Measurements from ENCODE around the gene PHF11. TPM values are rescaled to one million over a fixed set of nuclear protein-coding genes. Genes with fewer than 3 reads are reported as not detected.
A peak's percentile ranks its signal among the peaks of the same experiment; 100 is the strongest.

The PHF11 gene
- total and polyA plus RNA-seq, 2 donors (not counting 3 experiments of a cell fraction or from before 2014, with no cell fraction given): 12.9 to 32.4 TPM

GRCh38 chr13:49456156-49456555, 39.6 kb upstream of the PHF11 start:
- Histone ChIP-seq H3K4me1 (ENCODE audit: control insufficient read depth, extremely low read depth, insufficient read depth, low read length) (peaks cover 6% of the 10 kb centered on the region), H4K20me1 (replicated peaks; ENCODE audit: control insufficient read depth, extremely low read depth, insufficient read depth, low read length) (peaks cover 3% of the 10 kb centered on the region), H3K36me3 (ENCODE audit: control insufficient read depth in 2 of 2, extremely low read depth in 1 of 2, insufficient read depth in 2 of 2, low read length in 2 of 2) (no peaks in the 10 kb centered on the region), H3K4me2 (ENCODE audit: insufficient read depth, low read length) (no peak overlapping the region), H3K9me3 (replicated peaks; ENCODE audit: control insufficient read depth, insufficient read depth, low read length) (no peaks in the 10 kb centered on the region), H3K27ac (ENCODE audit: insufficient read depth, low read depth, low read length) (no peak overlapping the region), H3K4me3 (replicated peaks in 1 of 3; ENCODE audit: insufficient read depth in 1 of 3, low read depth in 1 of 3, low read length in 3 of 3) (no peak overlapping the region), H3K9me1 (replicated peaks; ENCODE audit: control insufficient read depth, extremely low read depth, insufficient read depth, low read length) (no peaks in the 10 kb centered on the region), H3K79me2 (ENCODE audit: control insufficient read depth, insufficient read depth, low read length) (no peaks in the 10 kb centered on the region), H3K9ac (replicated peaks; ENCODE audit: extremely low read depth, insufficient read depth, low read length) (no peak overlapping the region), H3K27me3 (ENCODE audit: control insufficient read depth in 2 of 2, insufficient read depth in 2 of 2, low read length in 2 of 2) (peaks cover 3 to 7% of the 10 kb centered on the region in 2 experiments), H2AFZ (ENCODE audit: low read depth, low read length) (no peak overlapping the region)
- TF ChIP-seq MYC (IDR thresholded peaks at IDR 0.05; ENCODE audit: low read depth, low read length): no peak
- FAIRE-seq: no peak
- intact Hi-C loops (cut with micrococcal nuclease): no loop called here
- BruUV-seq (replicated peaks): no TSS peak
- CTCF ChIA-PET: no interaction called here
- DNase-seq (ENCODE audit: low read depth, low spot score): no peak
- dilution Hi-C loops (cut with MboI; ENCODE audit: extremely low pct_ligation_motif_present, low sequenced_read_pairs): no loop called here
- POLR2A ChIA-PET: no interaction called here

GRCh38 chr13:49457221-49457620, 38.5 kb upstream of the PHF11 start:
- POLR2A ChIA-PET: no interaction called here
- H3K4me3 ChIP-seq (replicated peaks in 1 of 3; ENCODE audit: insufficient read depth in 1 of 3, low read depth in 1 of 3, low read length in 3 of 3): no peak overlapping the region
- FAIRE-seq (no peak), DNase-seq (ENCODE audit: low read depth, low spot score) (peak; percentile 44)
- dilution Hi-C loops (cut with MboI; ENCODE audit: extremely low pct_ligation_motif_present, low sequenced_read_pairs): no loop called here
- H2AFZ ChIP-seq (ENCODE audit: low read depth, low read length): no peak overlapping the region
- CTCF ChIA-PET: interaction anchor here (1.3 to 1.5 kb wide), 2 partner anchors 11 to 13 kb away, joined by 3 to 6 read pairs; partner anchors contain the start of genes CAB39L and SETDB2
- peaks cover 6% of the 10 kb centered on the region for H3K4me1 ChIP-seq (ENCODE audit: control insufficient read depth, extremely low read depth, insufficient read depth, low read length)
- H3K27me3 ChIP-seq (ENCODE audit: control insufficient read depth in 2 of 2, insufficient read depth in 2 of 2, low read length in 2 of 2): peaks cover 3 to 6% of the 10 kb centered on the region in 2 experiments
- no TSS peak for BruUV-seq (replicated peaks)
- peaks cover 3% of the 10 kb centered on the region for H4K20me1 ChIP-seq (replicated peaks; ENCODE audit: control insufficient read depth, extremely low read depth, insufficient read depth, low read length)
- H3K4me2 ChIP-seq (ENCODE audit: insufficient read depth, low read length): peak overlapping the region; percentile 8
- H3K9ac ChIP-seq (replicated peaks; ENCODE audit: extremely low read depth, insufficient read depth, low read length): no peak overlapping the region
- H3K27ac ChIP-seq (ENCODE audit: insufficient read depth, low read depth, low read length): no peak overlapping the region
- H3K36me3 ChIP-seq (ENCODE audit: control insufficient read depth in 2 of 2, extremely low read depth in 1 of 2, insufficient read depth in 2 of 2, low read length in 2 of 2): no peaks in the 10 kb centered on the region
- no peaks in the 10 kb centered on the region for H3K79me2 ChIP-seq (ENCODE audit: control insufficient read depth, insufficient read depth, low read length)
- H3K9me3 ChIP-seq (replicated peaks; ENCODE audit: control insufficient read depth, insufficient read depth, low read length): no peaks in the 10 kb centered on the region
- H3K9me1 ChIP-seq (replicated peaks; ENCODE audit: control insufficient read depth, extremely low read depth, insufficient read depth, low read length): no peaks in the 10 kb centered on the region
- intact Hi-C loops (cut with micrococcal nuclease): no loop called here
- TF ChIP-seq FOS (IDR thresholded peaks at IDR 0.05; ENCODE audit: borderline replicate concordance, insufficient read depth, low read length) (no peak), JUN (IDR thresholded peaks at IDR 0.05; ENCODE audit: borderline replicate concordance, insufficient read depth, insufficient read length, low read depth) (peak; percentile 26)

Data from endothelial cell of umbilical vein (primary cell).